CD14-positive monocyte (primary cell): ENCODE results near the gene CORO1C. TPM values are rescaled to one million over a fixed set of nuclear protein-coding genes. Genes with fewer than 3 reads are reported as not detected.

Experiments used
- DNase-seq, 3 donors: peaks; one replicate each; pipeline ENCODE4 v3.0.0-alpha.2; 2011 to 2022
- H2AFZ ChIP-seq: 2 replicates; pipeline ENCODE4 v1.6.0; 2012; ENCODE audit warnings: mild to moderate bottlenecking, low read depth, low read length, inconsistent platforms; ENCODE audit not compliant: insufficient read depth, poor library complexity, severe bottlenecking
- H3K27ac ChIP-seq, 2 donors: 1 replicate in 1 of 2; 2 replicates in 1 of 2; pipeline ENCODE4 v1.5.1; 2012 to 2013; ENCODE audit warnings: low read length in 2 of 2, control low read depth in 1 of 2, inconsistent platforms in 1 of 2, low read depth in 1 of 2, mild to moderate bottlenecking in 1 of 2
- H3K27me3 ChIP-seq, 2 donors: one replicate each; pipeline versions ENCODE4 v1.6.0 to v1.6.1; 2011 to 2013; ENCODE audit warnings: low read length in 2 of 2; ENCODE audit not compliant: control insufficient read depth in 2 of 2, insufficient read depth in 2 of 2
- H3K36me3 ChIP-seq, 2 donors: replicated peaks in 1 of 2; 1 replicate in 1 of 2; 2 replicates in 1 of 2; pipeline versions ENCODE4 v1.5.1 to v1.6.1; 2012 to 2013; ENCODE audit warnings: low read length in 2 of 2, control low read depth in 1 of 2, inconsistent platforms in 1 of 2, mild to moderate bottlenecking in 1 of 2; ENCODE audit not compliant: insufficient read depth in 2 of 2, control insufficient read depth in 1 of 2
- H3K4me1 ChIP-seq, 2 donors: 1 replicate in 1 of 2; 2 replicates in 1 of 2; pipeline versions ENCODE4 v1.5.1 to v1.6.1; 2012 to 2013; ENCODE audit warnings: low read length in 2 of 2, control low read depth in 1 of 2, inconsistent platforms in 1 of 2, mild to moderate bottlenecking in 1 of 2, moderate library complexity in 1 of 2; ENCODE audit not compliant: insufficient read depth in 2 of 2, control insufficient read depth in 1 of 2
- H3K4me2 ChIP-seq: replicated peaks from 2 replicates; pipeline ENCODE3; 2012; ENCODE audit warnings: low read length, moderate library complexity, mild to moderate bottlenecking; ENCODE audit not compliant: poor library complexity, severe bottlenecking; ENCODE audit errors: extremely low read depth
- H3K4me3 ChIP-seq, 3 experiments: fragments of 200-600 bp in 1 of 3; sonication (generic) in 1 of 3; replicated peaks in 1 of 3; 1 replicate in 2 of 3; 2 replicates in 1 of 3; pipeline ENCODE4 v1.5.1; 2011 to 2013; ENCODE audit warnings: low read length in 3 of 3, mild to moderate bottlenecking in 3 of 3, control low read depth in 2 of 3, low read depth in 2 of 3, inconsistent platforms in 1 of 3, moderate library complexity in 1 of 3
- H3K79me2 ChIP-seq: 2 replicates; pipeline ENCODE4 v1.6.0; 2012; ENCODE audit warnings: mild to moderate bottlenecking, control low read depth, inconsistent platforms, low read length, moderate library complexity; ENCODE audit not compliant: insufficient read depth
- H3K9ac ChIP-seq: 2 replicates; pipeline ENCODE4 v1.6.0; 2017; ENCODE audit warnings: low read length, mild to moderate bottlenecking; ENCODE audit not compliant: insufficient read depth, poor library complexity, severe bottlenecking
- H3K9me3 ChIP-seq, 2 donors: replicated peaks in 1 of 2; 1 replicate in 1 of 2; 2 replicates in 1 of 2; pipeline versions ENCODE4 v1.5.1 to v1.6.1; 2012 to 2013; ENCODE audit warnings: low read length in 2 of 2, control low read depth in 1 of 2; ENCODE audit not compliant: control insufficient read depth in 1 of 2, insufficient read depth in 1 of 2
- H4K20me1 ChIP-seq: 2 replicates; pipeline ENCODE4 v1.6.0; 2012; ENCODE audit warnings: mild to moderate bottlenecking, low read length, control low read depth, moderate library complexity; ENCODE audit not compliant: insufficient read depth
- H3K27ac Mint-ChIP-seq, 7 donors: one replicate each; pipeline ENCODE4 v1.8.0; 2020; ENCODE audit warnings: mild to moderate bottlenecking in 7 of 7, mixed read lengths in 7 of 7, moderate library complexity in 6 of 7, inconsistent platforms in 2 of 7
- H3K27me3 Mint-ChIP-seq, 3 donors: one replicate each; pipeline ENCODE4 v1.8.0; 2021 to 2022; ENCODE audit warnings: low read depth in 3 of 3, mild to moderate bottlenecking in 3 of 3, mixed read lengths in 3 of 3, moderate library complexity in 3 of 3, inconsistent platforms in 1 of 3
- H3K36me3 Mint-ChIP-seq, 2 donors: one replicate each; pipeline ENCODE4 v1.8.0; 2020; ENCODE audit warnings: mixed read lengths in 2 of 2, inconsistent platforms in 1 of 2, mild to moderate bottlenecking in 1 of 2
- H3K4me1 Mint-ChIP-seq: one replicate; pipeline ENCODE4 v1.8.0; 2020; ENCODE audit warnings: mild to moderate bottlenecking, mixed read lengths
- H3K4me3 Mint-ChIP-seq, 2 donors: one replicate each; pipeline ENCODE4 v1.8.0; 2020; ENCODE audit warnings: mild to moderate bottlenecking in 2 of 2, mixed read lengths in 2 of 2, moderate library complexity in 1 of 2
- H3K9me3 Mint-ChIP-seq, 7 donors: one replicate each; pipeline ENCODE4 v1.8.0; 2020 to 2022; ENCODE audit warnings: mixed read lengths in 7 of 7, mild to moderate bottlenecking in 6 of 7, moderate library complexity in 6 of 7, inconsistent platforms in 2 of 7
- CTCF ChIP-seq: fragments of 200-600 bp; IDR thresholded peaks from one replicate; pipeline ENCODE4 v1.8.0; 2022; ENCODE audit warnings: antibody characterized with exemption, mild to moderate bottlenecking
- WGBS: methylation state at CpG from one replicate; pipeline ENCODE4 v1.1.5; 2013; ENCODE audit warnings: missing lambda C conversion rate; ENCODE audit not compliant: insufficient coverage; 5-methylcytosine and 5-hydroxymethylcytosine counted together
- intact Hi-C, 2 donors: fragments of 100-400 bp; cut with micrococcal nuclease; formaldehyde crosslinking; loops; one replicate each; pipeline versions ENCODE4 v1.15.0 to v1.15.1; 2023
- polyA plus RNA-seq, 3 donors: library from polyadenylated mRNA; depleted of rRNA in 1 of 3; unstranded in 2 of 3; stranded (reverse) in 1 of 3; fragments of 300-500 nt in 2 of 3; fragments of >200 nt in 1 of 3; fragmentation: Illumina TruSeq in 2 of 3; gene quantifications; 1 replicate in 2 of 3; 2 replicates in 1 of 3; pipeline ENCODE4 v1.2.3, GENCODE V29; 2012 to 2021

CORO1C gene
- polyA plus RNA-seq, 3 donors: 77.5 to 285 (median 229) TPM

DNA sequence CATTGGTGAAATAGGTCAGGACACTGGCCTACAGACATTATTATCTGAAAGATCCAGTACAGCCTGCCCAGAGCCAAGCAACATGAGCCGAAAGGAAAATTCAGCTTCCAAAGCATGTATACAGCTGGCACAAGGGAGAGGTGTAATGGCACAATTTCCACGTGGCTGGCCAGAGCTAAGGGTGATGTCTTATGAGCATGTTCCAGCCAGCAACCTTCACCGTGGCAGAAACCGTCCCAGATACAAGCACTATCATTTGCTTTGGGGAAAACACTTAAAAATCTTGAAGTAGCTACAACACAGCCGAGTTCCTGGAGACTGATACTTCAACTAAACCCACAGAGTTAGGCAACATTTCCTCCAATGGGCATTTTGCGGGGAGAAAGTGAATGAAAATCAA is 44.5 kb downstream of the CORO1C start:
- Histone ChIP-seq H3K9me3 (no peaks in the 10 kb centered on the region), H2AFZ (no peak overlapping the region), H3K79me2 (peaks cover 98% of the 10 kb centered on the region), H3K27me3 (no peaks in the 10 kb centered on the region), H4K20me1 (peaks cover 81% of the 10 kb centered on the region), H3K4me3 (peak overlapping the region in 1 of 3 experiments; percentile 29), H3K9ac (no peak overlapping the region), H3K36me3 (no peaks in the 10 kb centered on the region), H3K4me1 (peaks cover 44 to 52% of the 10 kb centered on the region in 2 donors), H3K27ac (peak overlapping the region; percentile 38 to 74), H3K4me2 (peak overlapping the region; percentile 24)
- peaks cover 28 to 30% of the 10 kb centered on the region in 2 donors for H3K36me3 Mint-ChIP-seq
- H3K9me3 Mint-ChIP-seq: no peaks in the 10 kb centered on the region
- DNase-seq: peak in 1 of 3 donors; percentile 7
- intact Hi-C loops: no loop called here
- peaks cover 53% of the 10 kb centered on the region for H3K4me1 Mint-ChIP-seq
- no peak overlapping the region for H3K4me3 Mint-ChIP-seq
- TF ChIP-seq CTCF: no peak
- 0% methylated on average over 1 of the region's 6 CpGs for WGBS
- peak overlapping the region; percentile 47 to 88 (median 82) for H3K27ac Mint-ChIP-seq
- peaks cover 0 to 2% (median 0%) of the 10 kb centered on the region in 3 donors for H3K27me3 Mint-ChIP-seq

- no peak overlapping the region for H3K4me2 ChIP-seq
- no CpG with 5 or more reads among the region's 4 CpGs for WGBS
Observed at GRCh38 chr12:108685469-108686260, 45.7 kb downstream of the CORO1C start.

More at GRCh38 chr12:108685469-108686260, 45.7 kb downstream of the CORO1C start:
- peaks cover 41% of the 10 kb centered on the region for H3K4me1 Mint-ChIP-seq
- no peaks in the 10 kb centered on the region for H3K9me3 ChIP-seq
- H3K36me3 ChIP-seq: no peaks in the 10 kb centered on the region
- H3K4me1 ChIP-seq: peaks cover 33 to 41% of the 10 kb centered on the region in 2 donors
- H4K20me1 ChIP-seq: peaks cover 88% of the 10 kb centered on the region
- H3K27me3 Mint-ChIP-seq: peaks cover 0 to 2% (median 0%) of the 10 kb centered on the region in 3 donors
- peaks cover 0 to 1% (median 0%) of the 10 kb centered on the region in 7 donors for H3K9me3 Mint-ChIP-seq
- H3K79me2 ChIP-seq: peaks cover 100% of the 10 kb centered on the region
- no peak for TF ChIP-seq CTCF
- peak overlapping the region; percentile 5 to 66 (median 22) for H3K27ac Mint-ChIP-seq
- no peak overlapping the region for H3K4me3 Mint-ChIP-seq
- H2AFZ ChIP-seq: no peak overlapping the region
- intact Hi-C loops: no loop called here
- H3K36me3 Mint-ChIP-seq: peaks cover 31% of the 10 kb centered on the region in 2 donors
- DNase-seq: no peak
- H3K9ac ChIP-seq: no peak overlapping the region
- no peaks in the 10 kb centered on the region for H3K27me3 ChIP-seq
- H3K4me3 ChIP-seq: no peak overlapping the region
- peak overlapping the region in 1 of 2 donors; percentile 20 for H3K27ac ChIP-seq
